ENCODE data around the gene PLCB1.
A peak's percentile ranks its signal among the peaks of the same experiment; 100 is the strongest.

PLCB1 gene

GRCh38 chr20:8148501-8148900 lies 16.4 kb downstream of the PLCB1 start:
- no peak for DNase-seq (ENCODE audit: low read depth, low spot score)
- TF ChIP-seq, protein P1, sequence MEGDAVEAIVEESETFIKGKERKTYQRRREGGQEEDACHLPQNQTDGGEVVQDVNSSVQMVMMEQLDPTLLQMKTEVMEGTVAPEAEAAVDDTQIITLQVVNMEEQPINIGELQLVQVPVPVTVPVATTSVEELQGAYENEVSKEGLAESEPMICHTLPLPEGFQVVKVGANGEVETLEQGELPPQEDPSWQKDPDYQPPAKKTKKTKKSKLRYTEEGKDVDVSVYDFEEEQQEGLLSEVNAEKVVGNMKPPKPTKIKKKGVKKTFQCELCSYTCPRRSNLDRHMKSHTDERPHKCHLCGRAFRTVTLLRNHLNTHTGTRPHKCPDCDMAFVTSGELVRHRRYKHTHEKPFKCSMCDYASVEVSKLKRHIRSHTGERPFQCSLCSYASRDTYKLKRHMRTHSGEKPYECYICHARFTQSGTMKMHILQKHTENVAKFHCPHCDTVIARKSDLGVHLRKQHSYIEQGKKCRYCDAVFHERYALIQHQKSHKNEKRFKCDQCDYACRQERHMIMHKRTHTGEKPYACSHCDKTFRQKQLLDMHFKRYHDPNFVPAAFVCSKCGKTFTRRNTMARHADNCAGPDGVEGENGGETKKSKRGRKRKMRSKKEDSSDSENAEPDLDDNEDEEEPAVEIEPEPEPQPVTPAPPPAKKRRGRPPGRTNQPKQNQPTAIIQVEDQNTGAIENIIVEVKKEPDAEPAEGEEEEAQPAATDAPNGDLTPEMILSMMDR (IDR thresholded peaks at IDR 0.05; ENCODE audit: low read depth, low read length) = no peak
- H3K4me3 ChIP-seq (ENCODE audit: low read depth, low read length) = no peak overlapping the region
- in situ Hi-C loops (cut with HindIII; ENCODE audit: low sequenced_read_pairs) = no loop called here

DNA sequence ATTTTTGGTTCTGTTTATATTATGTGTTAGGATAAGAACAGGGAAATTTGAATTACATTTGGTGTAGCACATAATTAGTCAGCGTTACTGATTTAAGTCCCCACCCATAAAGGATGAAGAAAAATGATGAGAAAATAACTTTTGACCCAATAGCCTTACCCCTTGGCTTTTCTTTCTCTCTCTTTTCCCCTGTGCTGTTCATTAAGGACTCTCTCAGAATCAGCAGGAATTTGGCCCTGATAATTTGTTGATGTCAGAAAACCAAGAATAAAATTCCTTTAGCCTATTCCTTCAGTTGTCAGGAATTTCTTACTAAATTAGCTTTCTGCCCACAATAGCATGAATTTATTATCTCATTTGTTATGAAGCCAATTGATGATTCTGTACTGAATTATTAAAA lies 18.5 kb downstream of the PLCB1 start:
- H3K4me3 ChIP-seq (ENCODE audit: low read depth, low read length) = no peak overlapping the region
- in situ Hi-C loops (cut with HindIII; ENCODE audit: low sequenced_read_pairs) = no loop called here
- TF ChIP-seq, protein P1 (IDR thresholded peaks at IDR 0.05; ENCODE audit: low read depth, low read length) = no peak
- DNase-seq (ENCODE audit: low read depth, low spot score) = no peak

DNA sequence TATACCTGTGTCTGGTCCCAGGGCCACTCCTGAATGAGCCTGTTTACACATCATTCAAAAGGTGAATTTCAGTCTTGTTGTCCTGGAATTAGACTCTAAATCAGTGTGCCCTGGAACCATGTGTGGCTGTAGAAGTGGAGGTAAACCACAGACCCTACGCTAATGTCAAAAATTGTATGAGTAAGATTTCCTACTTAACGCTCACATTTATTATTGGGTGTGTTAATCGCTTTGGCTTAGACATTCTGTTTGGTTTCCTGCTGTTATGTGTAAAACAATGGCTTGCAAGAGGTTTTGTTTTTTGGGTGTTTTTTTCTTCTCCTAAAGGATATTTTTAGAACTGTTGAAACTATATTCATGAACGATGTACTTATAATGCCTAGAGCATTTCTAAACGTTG lies 19.3 kb downstream of the PLCB1 start:
- in situ Hi-C loops (cut with HindIII; ENCODE audit: low sequenced_read_pairs) = no loop called here

DNA sequence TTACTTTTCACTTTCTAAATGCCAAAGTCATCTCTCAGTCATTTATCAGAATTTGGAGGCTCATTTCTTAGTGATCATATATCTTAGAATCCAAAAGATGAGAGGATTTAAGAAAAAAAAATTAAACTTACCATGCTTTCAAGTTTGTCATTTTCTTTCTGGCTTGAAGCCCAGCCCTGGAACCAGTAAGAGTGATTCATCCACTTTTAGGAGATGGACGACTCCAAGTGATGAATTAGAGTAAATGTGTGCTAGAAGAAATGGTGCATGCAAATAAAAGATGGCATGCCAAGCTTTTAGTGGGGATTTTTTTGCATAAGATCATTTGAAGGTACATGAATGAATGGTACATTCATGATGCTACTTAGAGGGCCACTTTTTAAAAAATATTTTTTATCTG lies 20.1 kb downstream of the PLCB1 start:
- TF ChIP-seq, protein P1 (IDR thresholded peaks at IDR 0.05; ENCODE audit: low read depth, low read length) = no peak

More for the DNA sequence above, 19.3 kb downstream of the PLCB1 start:
- TF ChIP-seq, protein P1 (IDR thresholded peaks at IDR 0.05; ENCODE audit: low read depth, low read length) = no peak
- H3K4me3 ChIP-seq (ENCODE audit: low read depth, low read length) = no peak overlapping the region
- DNase-seq (ENCODE audit: low read depth, low spot score) = peak; percentile 37

DNA sequence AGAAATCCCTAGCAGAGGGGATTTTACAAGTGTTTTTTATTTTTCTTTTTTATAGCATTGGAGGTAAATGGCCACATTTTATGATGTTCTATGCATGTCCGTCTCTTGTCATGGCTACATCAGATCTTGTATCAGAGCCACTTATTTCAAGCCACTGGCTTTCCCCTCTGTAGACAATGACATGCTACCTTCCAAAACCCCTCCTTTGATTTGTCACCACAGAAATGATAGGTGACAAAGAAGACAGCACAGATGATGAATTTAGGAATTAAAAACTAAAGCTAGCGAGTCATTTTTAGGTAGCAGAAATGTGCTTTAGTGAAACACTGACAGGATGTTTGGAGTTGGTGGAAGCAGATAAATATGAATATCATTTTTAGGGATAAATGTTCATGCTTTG lies 20.8 kb downstream of the PLCB1 start:
- TF ChIP-seq, protein P1 (IDR thresholded peaks at IDR 0.05; ENCODE audit: low read depth, low read length) = no peak
- in situ Hi-C loops (cut with HindIII; ENCODE audit: low sequenced_read_pairs) = no loop called here
- H3K4me3 ChIP-seq (ENCODE audit: low read depth, low read length) = no peak overlapping the region
- no peak for DNase-seq (ENCODE audit: low read depth, low spot score)

More for the DNA sequence above, 20.1 kb downstream of the PLCB1 start:
- no peak overlapping the region for H3K4me3 ChIP-seq (ENCODE audit: low read depth, low read length)
- peak; percentile 64 for DNase-seq (ENCODE audit: low read depth, low spot score)
- in situ Hi-C loops (cut with HindIII; ENCODE audit: low sequenced_read_pairs) = no loop called here

GRCh38 chr20:8153281-8153908 lies 21.3 kb downstream of the PLCB1 start:
- TF ChIP-seq, protein P1 (IDR thresholded peaks at IDR 0.05; ENCODE audit: low read depth, low read length) = no peak
- DNase-seq (ENCODE audit: low read depth, low spot score) = peak; percentile 72
- no peak overlapping the region for H3K4me3 ChIP-seq (ENCODE audit: low read depth, low read length)
- in situ Hi-C loops (cut with HindIII; ENCODE audit: low sequenced_read_pairs) = no loop called here

All from astrocyte of the spinal cord (primary cell).